ENCODE results near the gene PLEKHA1.

Gene PLEKHA1

DNA sequence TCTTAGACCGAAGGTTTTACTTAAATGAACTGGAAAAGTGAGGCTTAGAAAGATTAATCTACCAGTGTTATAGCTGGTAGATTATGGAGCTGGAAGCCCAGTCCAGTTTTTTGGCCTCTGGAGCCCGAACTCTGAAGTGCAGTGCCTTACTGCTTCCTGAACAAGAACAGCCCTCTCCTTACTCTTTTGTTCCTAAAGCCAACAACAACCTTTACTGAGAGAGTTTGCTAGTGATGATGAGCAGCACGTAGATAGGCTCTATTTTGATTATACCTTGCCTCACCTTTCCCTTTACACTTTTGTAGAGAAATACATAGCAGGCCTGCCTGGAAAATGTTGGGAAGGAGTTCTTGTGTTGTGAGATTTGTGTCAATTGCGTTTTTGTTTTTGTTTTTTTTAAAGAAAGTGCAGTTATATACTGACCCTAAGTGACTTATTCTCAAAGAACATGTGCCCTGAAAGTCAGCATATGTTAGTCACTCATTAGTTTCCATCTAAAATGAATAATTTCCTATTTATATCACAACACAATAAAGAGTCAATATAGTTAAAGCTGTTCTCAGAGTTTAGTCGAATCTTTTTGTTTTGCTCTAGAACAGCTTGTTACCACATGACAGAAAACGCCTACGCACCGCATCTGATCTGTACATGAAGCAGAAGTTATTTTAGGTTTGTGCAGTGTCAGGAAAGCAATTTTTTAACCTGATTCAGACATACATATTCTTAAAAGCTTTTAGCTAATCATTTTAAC lies 33.0 kb downstream of the PLEKHA1 start:
- no peak for TF ChIP-seq GATA2 (IDR thresholded peaks at IDR 0.05; ENCODE audit: low read depth, low read length)
- TF ChIP-seq GATA3 (IDR thresholded peaks at IDR 0.05; ENCODE audit: low read depth, low read length) = no peak

DNA sequence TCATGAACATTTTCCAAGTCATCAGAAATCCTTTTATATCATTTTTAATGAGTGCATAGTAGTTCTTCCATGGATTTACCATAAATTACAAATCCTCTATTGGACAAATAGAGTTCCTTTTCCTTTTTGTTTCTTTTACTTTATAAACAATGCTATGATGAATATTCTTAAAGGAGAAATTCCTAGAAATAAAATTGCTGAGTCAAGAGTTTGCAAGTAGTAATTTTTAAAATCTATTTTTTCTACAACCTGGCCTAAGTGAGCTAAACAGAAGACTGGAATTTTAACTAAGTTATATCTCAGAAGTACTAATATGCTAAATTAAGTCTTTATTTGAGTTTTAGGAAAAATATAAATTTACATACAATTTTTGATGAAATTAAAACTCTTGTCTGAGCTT lies 38.8 kb downstream of the PLEKHA1 start:
- no peak for TF ChIP-seq GATA3 (IDR thresholded peaks at IDR 0.05; ENCODE audit: low read depth, low read length)
- TF ChIP-seq GATA2 (IDR thresholded peaks at IDR 0.05; ENCODE audit: low read depth, low read length) = no peak

DNA sequence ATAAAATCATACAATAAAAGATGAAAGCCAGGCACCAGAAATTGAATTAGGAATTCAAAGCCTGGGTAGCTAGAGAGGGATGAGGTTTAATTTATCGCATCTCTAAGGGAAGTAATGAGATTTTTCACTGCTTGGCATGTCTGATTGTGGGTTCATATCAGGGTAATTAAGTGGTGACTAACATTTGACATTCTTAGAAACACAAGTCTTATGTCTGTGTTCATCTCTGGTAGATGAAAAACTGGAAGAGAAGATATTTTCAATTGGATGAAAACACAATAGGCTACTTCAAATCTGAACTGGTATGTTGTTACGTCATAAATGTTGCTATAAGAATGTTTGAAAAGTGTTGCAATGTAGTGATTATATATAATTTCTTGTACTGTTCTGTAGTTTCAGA lies 43.2 kb downstream of the PLEKHA1 start:
- TF ChIP-seq GATA2 (IDR thresholded peaks at IDR 0.05; ENCODE audit: low read depth, low read length) (0 out of 2 replicates have a peak, but pooled peaks have one; percentile 30), GATA3 (IDR thresholded peaks at IDR 0.05; ENCODE audit: low read depth, low read length) (no peak)

DNA sequence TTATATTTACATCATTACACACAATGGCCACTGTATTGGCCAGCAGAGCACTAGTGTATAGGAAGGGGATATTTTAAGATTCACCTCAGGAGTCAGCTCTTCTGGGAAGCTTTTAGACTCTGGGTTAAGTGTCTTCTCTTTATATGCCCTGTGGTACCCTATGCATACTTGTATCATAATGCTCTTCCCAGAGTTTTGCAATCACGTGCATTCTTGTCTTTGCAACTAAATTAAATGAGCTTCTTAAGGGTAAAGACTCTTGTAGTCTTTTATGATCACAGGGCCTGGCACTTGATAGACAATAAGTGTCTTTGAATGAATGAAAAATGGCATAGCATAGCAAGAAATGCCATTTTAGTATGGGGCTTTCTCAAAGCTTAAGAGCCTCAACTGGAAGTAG lies 44.5 kb downstream of the PLEKHA1 start:
- TF ChIP-seq GATA2 (IDR thresholded peaks at IDR 0.05; ENCODE audit: low read depth, low read length) (no peak), GATA3 (IDR thresholded peaks at IDR 0.05; ENCODE audit: low read depth, low read length) (no peak)

DNA sequence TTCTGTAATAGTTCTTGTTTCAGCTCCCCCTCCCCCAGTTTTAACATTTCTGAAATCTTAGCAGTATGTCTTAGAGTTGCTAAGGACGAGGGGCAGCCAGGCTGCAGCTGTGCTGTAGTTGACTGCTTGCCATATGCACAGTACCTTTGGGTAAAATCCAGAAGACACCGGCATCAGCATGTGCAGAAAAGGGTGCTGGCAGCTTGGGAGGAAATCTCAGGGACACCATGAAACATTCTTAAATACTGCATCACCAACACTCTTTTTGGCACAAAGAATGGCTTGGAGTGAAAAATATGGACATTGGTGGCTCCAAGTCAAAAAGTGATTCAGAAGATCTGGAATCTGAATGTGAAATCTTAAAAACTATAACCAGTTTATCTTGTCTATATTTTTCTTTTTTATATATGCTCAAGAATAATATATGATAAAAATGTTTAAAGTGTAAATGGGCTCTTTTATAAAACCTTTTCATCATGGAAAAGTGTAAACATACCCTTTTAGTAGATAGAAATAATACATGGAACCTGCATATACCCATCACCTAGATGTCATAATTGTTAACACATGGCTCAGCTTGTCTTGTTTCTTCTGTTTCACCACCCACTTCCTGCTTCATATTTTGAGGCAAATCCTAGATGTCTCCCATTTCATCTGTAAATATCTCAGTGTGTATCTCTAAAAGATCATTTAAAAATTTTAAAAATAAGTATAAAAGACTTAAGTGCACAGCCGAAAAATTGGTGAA lies 45.5 kb downstream of the PLEKHA1 start:
- TF ChIP-seq GATA2 (IDR thresholded peaks at IDR 0.05; ENCODE audit: low read depth, low read length) = no peak
- TF ChIP-seq GATA3 (IDR thresholded peaks at IDR 0.05; ENCODE audit: low read depth, low read length) = no peak

DNA sequence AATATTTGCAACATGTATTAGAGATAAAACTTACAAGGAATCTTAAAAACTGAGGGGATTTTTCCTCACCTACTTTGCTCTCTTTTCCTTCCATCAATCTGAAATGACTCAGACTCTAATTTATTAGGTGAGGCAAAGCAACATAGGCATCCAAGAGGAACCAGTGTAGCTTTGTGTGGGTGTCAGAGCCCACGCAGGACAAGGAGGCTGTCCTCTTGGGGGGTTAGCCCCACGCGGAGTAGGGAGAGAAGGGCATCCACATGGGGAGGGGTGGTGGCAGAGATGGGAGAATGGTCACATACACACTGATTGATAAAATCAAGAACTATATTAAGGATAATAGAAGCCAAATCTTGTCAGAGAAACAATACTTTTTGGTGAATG lies 46.1 kb downstream of the PLEKHA1 start:
- TF ChIP-seq GATA3 (IDR thresholded peaks at IDR 0.05; ENCODE audit: low read depth, low read length) = no peak
- TF ChIP-seq GATA2 (IDR thresholded peaks at IDR 0.05; ENCODE audit: low read depth, low read length) = no peak

- TF ChIP-seq GATA2 (IDR thresholded peaks at IDR 0.05; ENCODE audit: low read depth, low read length) (no peak), GATA3 (IDR thresholded peaks at IDR 0.05; ENCODE audit: low read depth, low read length) (no peak)
Observed at GRCh38 chr10:122421054-122421625, 46.6 kb downstream of the PLEKHA1 start.

- TF ChIP-seq GATA3 (IDR thresholded peaks at IDR 0.05; ENCODE audit: low read depth, low read length) (no peak), GATA2 (IDR thresholded peaks at IDR 0.05; ENCODE audit: low read depth, low read length) (no peak)
Observed at GRCh38 chr10:122421742-122422141, 47.2 kb downstream of the PLEKHA1 start.

DNA sequence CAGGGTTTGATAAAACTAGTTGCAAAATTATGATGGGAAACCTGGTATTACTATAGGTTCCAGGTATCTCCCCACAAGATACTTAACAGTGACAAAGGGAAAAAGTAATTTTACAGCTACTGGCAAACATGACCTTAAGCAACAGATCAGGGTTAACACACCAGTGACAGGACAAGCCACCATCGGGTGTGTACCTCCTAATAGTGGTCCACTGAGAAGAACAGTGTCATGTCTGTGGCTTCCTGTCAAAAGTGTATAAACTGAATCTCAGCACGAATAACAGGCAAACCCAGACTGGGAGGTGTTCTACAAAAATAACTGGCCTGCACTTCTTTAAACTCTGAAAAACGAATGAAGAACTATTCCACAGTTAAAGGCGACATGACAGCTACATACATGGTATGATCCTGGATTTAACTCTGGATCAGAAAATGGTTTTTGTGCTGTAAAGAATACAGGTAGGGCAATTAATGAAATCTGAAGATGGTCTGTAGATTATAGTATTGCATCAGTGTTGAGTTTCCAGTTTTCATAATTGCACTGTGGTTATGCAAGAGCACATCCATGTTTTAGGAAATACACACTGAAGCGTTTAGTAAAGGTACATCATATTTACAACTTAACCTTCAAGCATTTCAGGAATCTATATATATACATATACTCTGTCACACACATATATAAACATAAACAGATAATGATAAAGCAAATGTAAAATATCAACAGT lies 47.9 kb downstream of the PLEKHA1 start:
- TF ChIP-seq GATA3 (IDR thresholded peaks at IDR 0.05; ENCODE audit: low read depth, low read length) = no peak
- no peak for TF ChIP-seq GATA2 (IDR thresholded peaks at IDR 0.05; ENCODE audit: low read depth, low read length)

DNA sequence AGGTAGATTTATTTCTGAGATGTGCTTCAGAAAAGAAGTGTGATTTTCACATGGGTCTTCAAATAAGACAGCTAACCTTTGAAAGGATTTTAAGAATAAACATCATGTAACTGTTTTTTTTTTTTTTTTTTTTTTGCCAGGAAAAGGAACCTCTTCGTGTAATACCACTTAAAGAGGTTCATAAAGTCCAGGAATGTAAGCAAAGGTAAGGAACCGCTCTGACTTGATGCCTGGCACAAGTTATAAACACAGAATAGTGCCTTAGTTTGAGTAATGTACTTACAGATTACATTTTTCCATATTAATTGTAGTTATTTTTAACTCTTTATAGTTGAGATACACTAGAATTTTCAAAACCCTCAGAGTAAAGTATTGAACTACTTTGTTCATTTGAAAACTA lies 49.6 kb downstream of the PLEKHA1 start:
- no peak for TF ChIP-seq GATA2 (IDR thresholded peaks at IDR 0.05; ENCODE audit: low read depth, low read length)
- TF ChIP-seq GATA3 (IDR thresholded peaks at IDR 0.05; ENCODE audit: low read depth, low read length) = no peak

GRCh38 chr10:122426829-122427228 lies 52.3 kb downstream of the PLEKHA1 start:
- TF ChIP-seq GATA3 (IDR thresholded peaks at IDR 0.05; ENCODE audit: low read depth, low read length) (no peak), GATA2 (IDR thresholded peaks at IDR 0.05; ENCODE audit: low read depth, low read length) (no peak)

- TF ChIP-seq GATA2 (IDR thresholded peaks at IDR 0.05; ENCODE audit: low read depth, low read length) (no peak), GATA3 (IDR thresholded peaks at IDR 0.05; ENCODE audit: low read depth, low read length) (no peak)
Observed at GRCh38 chr10:122427280-122427679, 52.8 kb downstream of the PLEKHA1 start.

DNA sequence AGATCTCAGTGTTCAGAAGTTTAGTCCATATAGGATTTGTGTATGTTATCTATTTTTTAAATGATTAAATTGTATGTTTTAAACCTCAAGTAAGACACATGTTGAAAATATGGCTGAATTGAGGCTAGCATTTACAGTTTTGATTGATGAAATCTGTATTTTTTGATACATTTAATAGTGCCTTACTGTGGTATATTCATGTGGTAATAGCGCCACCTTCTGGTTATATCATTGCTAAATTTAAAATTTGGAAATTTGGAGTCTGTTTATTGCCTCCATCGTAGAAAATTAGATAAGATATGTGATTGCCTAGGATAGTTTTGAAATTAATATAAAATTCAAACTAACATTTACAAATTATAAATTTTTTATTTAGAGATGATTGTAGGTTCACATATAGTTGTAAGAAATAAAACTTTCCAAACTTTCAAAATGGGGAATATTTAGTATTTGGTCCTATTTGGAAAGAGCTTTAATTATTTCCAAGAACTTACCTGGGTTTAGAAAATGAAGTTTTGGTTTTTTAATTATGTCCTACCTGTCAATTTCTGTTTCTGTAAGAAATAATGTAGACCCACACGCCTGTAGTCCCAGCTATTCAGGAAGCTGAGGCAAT lies 60.8 kb downstream of the PLEKHA1 start:
- TF ChIP-seq GATA2 (IDR thresholded peaks at IDR 0.05; ENCODE audit: low read depth, low read length) (no peak), GATA3 (IDR thresholded peaks at IDR 0.05; ENCODE audit: low read depth, low read length) (no peak)

DNA sequence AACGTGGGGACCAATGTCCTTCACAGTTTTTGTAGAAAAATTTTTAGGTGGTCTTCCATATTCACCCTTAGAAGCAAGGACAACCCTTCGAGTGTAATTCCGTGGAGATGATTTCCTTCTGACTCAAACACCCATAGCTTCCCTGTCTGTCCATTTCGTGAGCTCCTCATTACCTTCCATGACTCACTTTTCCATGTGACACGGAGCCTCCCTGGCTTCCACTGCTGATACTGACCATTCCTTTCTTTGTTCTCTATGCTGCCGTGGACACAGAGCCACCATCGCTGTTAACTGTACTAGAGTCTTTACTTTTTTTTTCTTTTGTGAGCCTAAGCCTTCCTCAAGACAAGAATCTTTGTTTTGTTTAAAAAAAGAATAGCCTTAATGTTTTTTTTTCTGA lies 67.5 kb downstream of the PLEKHA1 start:
- TF ChIP-seq GATA3 (IDR thresholded peaks at IDR 0.05; ENCODE audit: low read depth, low read length) = no peak
